ENCODE data around the gene PRSS21.

DNA sequence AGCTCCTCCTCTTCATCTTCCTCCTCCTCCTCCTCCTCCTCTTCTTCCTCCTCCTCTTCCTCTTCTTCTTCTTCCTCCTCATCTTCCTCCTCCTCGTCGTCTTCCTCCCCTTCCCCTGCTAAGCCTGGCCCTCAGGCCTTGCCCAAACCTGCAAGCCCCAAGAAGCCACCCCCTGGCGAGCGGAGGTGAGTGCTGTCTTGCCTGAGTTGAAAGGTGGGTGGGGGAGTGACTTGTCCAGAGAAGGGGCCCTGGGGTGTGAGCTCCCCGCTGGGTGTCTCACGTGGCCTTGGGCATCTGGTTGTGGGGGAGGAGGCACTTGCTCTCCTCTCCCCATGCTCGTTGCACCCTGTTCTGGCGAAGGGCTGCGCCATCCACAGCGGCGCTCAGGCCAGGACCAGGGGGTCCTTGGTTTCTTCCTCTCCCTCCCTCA, 47.9 kb upstream of the PRSS21 start:
- TF ChIP-seq, protein P1, sequence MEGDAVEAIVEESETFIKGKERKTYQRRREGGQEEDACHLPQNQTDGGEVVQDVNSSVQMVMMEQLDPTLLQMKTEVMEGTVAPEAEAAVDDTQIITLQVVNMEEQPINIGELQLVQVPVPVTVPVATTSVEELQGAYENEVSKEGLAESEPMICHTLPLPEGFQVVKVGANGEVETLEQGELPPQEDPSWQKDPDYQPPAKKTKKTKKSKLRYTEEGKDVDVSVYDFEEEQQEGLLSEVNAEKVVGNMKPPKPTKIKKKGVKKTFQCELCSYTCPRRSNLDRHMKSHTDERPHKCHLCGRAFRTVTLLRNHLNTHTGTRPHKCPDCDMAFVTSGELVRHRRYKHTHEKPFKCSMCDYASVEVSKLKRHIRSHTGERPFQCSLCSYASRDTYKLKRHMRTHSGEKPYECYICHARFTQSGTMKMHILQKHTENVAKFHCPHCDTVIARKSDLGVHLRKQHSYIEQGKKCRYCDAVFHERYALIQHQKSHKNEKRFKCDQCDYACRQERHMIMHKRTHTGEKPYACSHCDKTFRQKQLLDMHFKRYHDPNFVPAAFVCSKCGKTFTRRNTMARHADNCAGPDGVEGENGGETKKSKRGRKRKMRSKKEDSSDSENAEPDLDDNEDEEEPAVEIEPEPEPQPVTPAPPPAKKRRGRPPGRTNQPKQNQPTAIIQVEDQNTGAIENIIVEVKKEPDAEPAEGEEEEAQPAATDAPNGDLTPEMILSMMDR (IDR thresholded peaks at IDR 0.05), result no peak
- TF ChIP-seq POLR2A (IDR thresholded peaks at IDR 0.05), result no peak
